ENCODE measurements around the gene TKTL1.
"Not testable (repeated sequence)": the region's sequence is repeated elsewhere in the genome, so short reads cannot be mapped to it uniquely, and the experiment has no call there.

The TKTL1 gene

GRCh38 chrX:154343620-154344019 lies 48.0 kb downstream of the TKTL1 start:
- DNase-seq: not testable (repeated sequence)

GRCh38 chrX:154348114-154348531 lies 52.5 kb downstream of the TKTL1 start:
- peak; percentile 57 for DNase-seq

- DNase-seq: peak; percentile 13
Observed at GRCh38 chrX:154348646-154349358, 53.2 kb downstream of the TKTL1 start.

- peak; percentile 11 for DNase-seq
Observed at GRCh38 chrX:154349359-154349935, 53.9 kb downstream of the TKTL1 start.

GRCh38 chrX:154349979-154350378 lies 54.4 kb downstream of the TKTL1 start:
- DNase-seq: no peak

GRCh38 chrX:154350429-154351182 lies 55.0 kb downstream of the TKTL1 start:
- DNase-seq: peak; percentile 7

- peak; percentile 3 for DNase-seq
Observed at GRCh38 chrX:154351183-154352011, 55.8 kb downstream of the TKTL1 start.

- no peak for DNase-seq
Observed at GRCh38 chrX:154352012-154352401, 56.4 kb downstream of the TKTL1 start.

- peak; percentile 1 for DNase-seq
Observed at GRCh38 chrX:154352466-154352865, 56.9 kb downstream of the TKTL1 start.

- DNase-seq: peak; percentile 5
Observed at GRCh38 chrX:154353172-154353843, 57.7 kb downstream of the TKTL1 start.

GRCh38 chrX:154354013-154354412 lies 58.4 kb downstream of the TKTL1 start:
- peak; percentile 7 for DNase-seq

- peak; percentile 2 for DNase-seq
Observed at GRCh38 chrX:154354516-154354915, 58.9 kb downstream of the TKTL1 start.

- peak; percentile 10 for DNase-seq
Observed at GRCh38 chrX:154355094-154355775, 59.6 kb downstream of the TKTL1 start.

GRCh38 chrX:154355776-154356140 lies 60.2 kb downstream of the TKTL1 start:
- DNase-seq: peak; percentile 46

- peak; percentile 3 for DNase-seq
Observed at GRCh38 chrX:154356596-154356995, 61.0 kb downstream of the TKTL1 start.

- peak; percentile 2 for DNase-seq
Observed at GRCh38 chrX:154357205-154357604, 61.6 kb downstream of the TKTL1 start.

GRCh38 chrX:154358011-154358410 lies 62.4 kb downstream of the TKTL1 start:
- no peak for DNase-seq

- DNase-seq: no peak
Observed at GRCh38 chrX:154358829-154359228, 63.2 kb downstream of the TKTL1 start.

- DNase-seq: no peak
Observed at GRCh38 chrX:154359362-154360154, 64.0 kb downstream of the TKTL1 start.

GRCh38 chrX:154360155-154360713 lies 64.6 kb downstream of the TKTL1 start:
- DNase-seq: no peak

Measured in fibroblast of skin of scalp (primary cell).